Tibial artery (tissue), 4 donors: ENCODE data around the gene PTPRN2.

Source experiments
- DNase-seq, 2 donors: peaks; one replicate each; pipeline ENCODE4 v3.0.0-alpha.2; 2019
- H3K27ac ChIP-seq, 2 donors: fragments of 200-600 bp; sonication (generic) in 1 of 2; 1 replicate in 1 of 2; 2 replicates in 1 of 2; pipeline ENCODE4 v1.5.1; 2018 to 2019; ENCODE audit warnings: mild to moderate bottlenecking in 1 of 2
- H3K27me3 ChIP-seq, 2 donors: fragments of 200-600 bp; sonication (generic) in 1 of 2; one replicate each; pipeline versions ENCODE4 v1.5.1 to v1.6.0; 2016 to 2019
- H3K36me3 ChIP-seq, 3 donors: fragments of 200-600 bp; sonication (generic) in 2 of 3; one replicate each; pipeline ENCODE4 v1.5.1; 2016 to 2019; ENCODE audit warnings: mild to moderate bottlenecking in 2 of 3
- H3K4me1 ChIP-seq, 4 donors: fragments of 200-600 bp; sonication (generic) in 2 of 4; 1 replicate in 3 of 4; 2 replicates in 1 of 4; pipeline ENCODE4 v1.5.1; 2016 to 2019
- H3K4me3 ChIP-seq, 2 donors: fragments of 200-600 bp; sonication (generic) in 1 of 2; 1 replicate in 1 of 2; 2 replicates in 1 of 2; pipeline ENCODE4 v1.5.1; 2018 to 2019; ENCODE audit warnings: mild to moderate bottlenecking in 2 of 2
- H3K9me3 ChIP-seq, 3 donors: fragments of 200-600 bp; sonication (generic) in 1 of 3; one replicate each; pipeline ENCODE4 v1.5.1; 2016 to 2019
- CTCF ChIP-seq, 2 experiments: fragments of 200-600 bp in 1 of 2; fragments of 450-650 bp in 1 of 2; IDR thresholded peaks; one replicate each; pipeline ENCODE4 v1.5.1; 2017 to 2019; ENCODE audit warnings: antibody characterized with exemption in 2 of 2, mild to moderate bottlenecking in 1 of 2, moderate library complexity in 1 of 2
- intact Hi-C: fragments of 100-400 bp; cut with DNase I; formaldehyde crosslinking; loops from one replicate; pipeline ENCODE4 v1.15.0; 2023; ENCODE audit warnings: low total_unique reads

PTPRN2 gene

GRCh38 chr7:157670490-157671357 lies 916.9 kb downstream of the PTPRN2 start:
- TF ChIP-seq CTCF (IDR thresholded peaks at IDR 0.05): no peak
- Histone ChIP-seq H3K9me3 (peaks cover 0 to 5% (median 0%) of the 10 kb centered on the region in 3 donors), H3K27me3 (peaks cover 0 to 75% of the 10 kb centered on the region in 2 donors), H3K36me3 (no peaks in the 10 kb centered on the region), H3K27ac (no peak overlapping the region), H3K4me3 (no peak overlapping the region), H3K4me1 (no peaks in the 10 kb centered on the region)
- intact Hi-C loops: no loop called here
- peak in 1 of 2 donors; percentile 37 for DNase-seq

DNA sequence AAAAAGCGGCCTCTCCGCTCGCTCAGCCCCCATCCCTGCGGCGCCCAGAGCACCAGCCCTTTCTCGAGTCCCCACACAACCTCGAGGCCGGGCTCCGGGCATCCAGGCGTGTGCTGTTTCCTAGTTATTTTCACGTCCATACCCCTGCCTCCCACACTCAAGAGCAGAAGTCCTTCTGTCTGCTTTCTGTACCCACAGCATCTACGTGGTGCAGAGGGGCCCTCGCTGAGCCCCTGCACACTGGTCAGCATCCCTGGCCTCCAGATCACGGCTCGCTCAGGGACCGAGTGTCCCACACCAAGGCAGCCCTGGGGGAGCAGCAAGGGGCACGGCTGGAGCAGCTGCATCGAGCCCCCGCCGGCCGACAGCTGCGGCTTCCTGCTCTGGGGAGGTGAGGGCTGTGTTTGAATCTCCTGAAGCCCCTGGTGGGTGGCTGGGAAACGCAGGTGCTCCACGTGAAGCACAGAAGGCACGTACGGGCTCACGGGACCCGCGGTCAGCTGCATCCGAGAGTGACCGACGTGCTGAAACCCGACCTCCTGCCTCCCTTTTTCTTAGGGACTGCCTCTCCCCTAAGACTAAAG lies 917.8 kb downstream of the PTPRN2 start:
- Histone ChIP-seq H3K27me3 (peaks cover 0 to 67% of the 10 kb centered on the region in 2 donors), H3K27ac (no peak overlapping the region), H3K4me1 (no peaks in the 10 kb centered on the region), H3K36me3 (no peaks in the 10 kb centered on the region), H3K4me3 (no peak overlapping the region), H3K9me3 (peaks cover 0 to 5% (median 0%) of the 10 kb centered on the region in 3 donors)
- peak in 1 of 2 donors; percentile 58 for DNase-seq
- intact Hi-C loops: no loop called here
- TF ChIP-seq CTCF (IDR thresholded peaks at IDR 0.05): no peak

- intact Hi-C loops: no loop called here
- H3K4me3 ChIP-seq: no peak overlapping the region
- no peak for TF ChIP-seq CTCF (IDR thresholded peaks at IDR 0.05)
- H3K9me3 ChIP-seq: peaks cover 0 to 5% (median 0%) of the 10 kb centered on the region in 3 donors
- H3K27ac ChIP-seq: no peak overlapping the region
- DNase-seq: no peak
- peaks cover 0 to 59% of the 10 kb centered on the region in 2 donors for H3K27me3 ChIP-seq
- no peaks in the 10 kb centered on the region for H3K36me3 ChIP-seq
- no peaks in the 10 kb centered on the region for H3K4me1 ChIP-seq
Measured at GRCh38 chr7:157668884-157669767, 918.5 kb downstream of the PTPRN2 start.

DNA sequence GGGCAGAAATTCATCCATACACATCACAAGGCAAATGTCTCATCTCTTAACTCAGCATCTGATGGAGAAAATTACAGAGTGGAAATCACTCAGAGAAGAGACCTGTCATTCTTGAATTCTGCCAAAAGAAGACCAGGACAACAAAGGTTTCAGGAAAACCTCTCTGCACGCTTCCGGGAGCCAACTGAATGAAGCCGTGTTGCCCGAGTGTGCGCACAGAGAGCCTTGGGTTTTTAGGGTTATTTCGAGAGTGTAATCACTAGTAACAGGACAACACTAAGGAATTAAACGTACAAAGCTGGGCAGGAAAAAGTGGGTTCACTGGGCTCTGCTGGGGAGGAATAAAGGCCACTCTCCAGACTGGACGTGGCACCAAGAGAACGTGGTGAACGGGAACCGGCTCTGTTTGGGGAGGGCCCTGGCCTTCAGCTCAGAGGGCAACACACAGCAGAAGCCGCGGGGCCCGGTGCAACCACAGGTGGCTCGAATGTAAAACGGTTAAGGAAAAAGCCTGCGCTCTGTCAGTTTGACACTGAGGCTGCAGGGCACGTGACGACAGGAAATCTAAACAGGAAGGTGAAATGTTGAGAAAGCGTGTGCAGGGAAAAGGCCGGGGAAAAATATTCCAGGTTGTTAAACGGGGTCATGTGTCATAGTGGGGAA lies 919.3 kb downstream of the PTPRN2 start:
- Histone ChIP-seq H3K4me1 (no peaks in the 10 kb centered on the region), H3K9me3 (peaks cover 0 to 5% (median 0%) of the 10 kb centered on the region in 3 donors), H3K27me3 (peaks cover 0 to 57% of the 10 kb centered on the region in 2 donors), H3K36me3 (no peaks in the 10 kb centered on the region), H3K4me3 (no peak overlapping the region), H3K27ac (no peak overlapping the region)
- no peak for DNase-seq
- intact Hi-C loops: no loop called here
- no peak for TF ChIP-seq CTCF (IDR thresholded peaks at IDR 0.05)

DNA sequence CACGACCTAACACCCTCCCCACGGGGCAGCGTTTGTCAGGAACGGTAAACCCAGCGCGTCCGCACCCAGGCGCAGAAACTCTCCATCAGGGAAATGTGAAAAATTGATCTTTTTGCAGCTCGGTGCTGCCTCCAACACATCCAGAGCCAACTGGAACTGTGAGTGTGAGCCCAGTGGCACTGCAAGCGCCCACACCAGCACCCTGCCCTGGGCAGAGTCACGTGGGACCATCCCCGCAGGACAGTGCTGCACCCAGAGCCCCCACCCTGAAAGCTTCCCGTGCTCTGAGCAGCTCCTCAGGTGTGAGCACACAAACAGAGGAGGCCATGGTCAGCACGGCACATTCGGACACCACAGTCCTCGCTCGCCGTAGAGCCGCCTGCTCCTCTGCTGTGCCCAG lies 919.9 kb downstream of the PTPRN2 start:
- no peak for DNase-seq
- Histone ChIP-seq H3K36me3 (no peaks in the 10 kb centered on the region), H3K27me3 (peaks cover 0 to 61% of the 10 kb centered on the region in 2 donors), H3K4me3 (no peak overlapping the region), H3K27ac (no peak overlapping the region), H3K9me3 (peaks cover 0 to 5% (median 0%) of the 10 kb centered on the region in 3 donors), H3K4me1 (no peaks in the 10 kb centered on the region)
- intact Hi-C loops: no loop called here
- TF ChIP-seq CTCF (IDR thresholded peaks at IDR 0.05): no peak
